Astrocyte (in vitro differentiated cells and primary cell): Measurements from ENCODE around the gene ROR1.

Experiments used
- CTCF ChIP-seq: IDR thresholded peaks from 2 replicates; pipeline ENCODE4 v1.5.1; 2011; ENCODE audit warnings: low read depth, mild to moderate bottlenecking, inconsistent platforms, low read length, moderate library complexity; ENCODE audit not compliant: insufficient read depth
- EZH2 ChIP-seq: IDR thresholded peaks from 2 replicates; pipeline ENCODE4 v1.6.1; 2012; ENCODE audit warnings: mild to moderate bottlenecking, low read length, inconsistent platforms; ENCODE audit not compliant: insufficient read depth

- TF ChIP-seq EZH2 = no peak
- TF ChIP-seq CTCF = no peak
Measured at GRCh38 chr1:63866084-63866483, 92.3 kb downstream of the ROR1 start.
